HCEC 1CT (cell line): ENCODE results near the gene NUP85.
"Not testable (repeated sequence)": the region's sequence is repeated elsewhere in the genome, so short reads cannot be mapped to it uniquely, and the experiment has no call there.

Experiments used
- DNase-seq: peaks from one replicate; pipeline ENCODE4 v3.0.0-alpha.2; 2017

The NUP85 gene

DNA sequence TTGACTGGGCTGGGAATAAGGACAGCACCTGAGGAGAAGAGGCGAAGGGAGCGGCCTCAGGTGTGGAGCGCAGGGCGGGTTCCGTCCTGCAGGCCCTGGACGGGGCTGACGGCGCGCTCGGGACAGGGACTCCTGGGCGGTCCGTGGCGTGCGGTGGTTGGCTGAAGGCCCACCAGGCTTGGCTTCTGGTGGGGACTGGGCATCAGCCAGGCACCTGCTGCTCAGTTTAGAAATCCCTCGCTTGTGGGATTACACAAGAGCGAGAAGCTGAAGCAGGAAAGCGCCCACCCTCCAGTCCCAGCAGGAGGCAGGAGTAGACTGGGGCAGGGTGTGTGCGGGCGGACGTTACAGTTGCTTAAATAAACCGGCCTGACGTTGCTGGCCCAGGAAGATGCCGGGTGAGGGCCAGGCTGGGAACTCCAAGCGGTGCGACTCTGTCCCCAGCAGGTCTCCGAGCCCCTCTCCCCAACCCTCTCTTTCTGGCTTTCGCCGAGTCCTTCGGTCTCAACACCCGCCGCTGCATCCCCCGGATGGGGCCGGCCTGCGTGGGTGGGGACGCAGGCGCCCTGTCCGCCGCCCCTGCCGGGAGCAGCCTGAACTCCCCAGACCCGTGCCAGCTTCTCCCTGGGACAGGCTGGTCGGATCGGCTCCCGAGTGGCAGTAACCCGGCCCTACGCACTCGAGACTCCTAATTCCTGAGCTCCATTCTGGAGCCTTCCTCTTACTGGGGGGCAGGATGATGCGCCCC, 64.9 kb downstream of the NUP85 start:
- DNase-seq: peak; percentile 70

DNA sequence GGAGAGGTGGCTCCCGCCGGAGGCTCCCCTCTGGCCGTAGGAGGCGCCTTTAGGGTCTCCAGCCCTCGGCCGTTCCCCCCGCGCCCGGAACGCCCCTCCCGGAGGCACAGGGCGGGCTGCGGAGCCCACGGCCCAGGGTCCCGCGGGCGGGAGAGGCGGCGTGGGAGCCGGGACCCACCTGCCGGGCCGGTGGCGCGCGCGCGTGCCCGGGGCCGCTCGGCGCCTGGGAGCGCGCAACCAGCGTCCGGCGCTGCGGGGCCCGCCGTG, 65.4 kb downstream of the NUP85 start, which contains the start of gene MIF4GD:
MIF4GD (minus strand) TSS at position 266 of the 267 bp plus-strand sequence. CDS start 1,036 bp downstream, outside the sequence.
- no peak for DNase-seq

DNA sequence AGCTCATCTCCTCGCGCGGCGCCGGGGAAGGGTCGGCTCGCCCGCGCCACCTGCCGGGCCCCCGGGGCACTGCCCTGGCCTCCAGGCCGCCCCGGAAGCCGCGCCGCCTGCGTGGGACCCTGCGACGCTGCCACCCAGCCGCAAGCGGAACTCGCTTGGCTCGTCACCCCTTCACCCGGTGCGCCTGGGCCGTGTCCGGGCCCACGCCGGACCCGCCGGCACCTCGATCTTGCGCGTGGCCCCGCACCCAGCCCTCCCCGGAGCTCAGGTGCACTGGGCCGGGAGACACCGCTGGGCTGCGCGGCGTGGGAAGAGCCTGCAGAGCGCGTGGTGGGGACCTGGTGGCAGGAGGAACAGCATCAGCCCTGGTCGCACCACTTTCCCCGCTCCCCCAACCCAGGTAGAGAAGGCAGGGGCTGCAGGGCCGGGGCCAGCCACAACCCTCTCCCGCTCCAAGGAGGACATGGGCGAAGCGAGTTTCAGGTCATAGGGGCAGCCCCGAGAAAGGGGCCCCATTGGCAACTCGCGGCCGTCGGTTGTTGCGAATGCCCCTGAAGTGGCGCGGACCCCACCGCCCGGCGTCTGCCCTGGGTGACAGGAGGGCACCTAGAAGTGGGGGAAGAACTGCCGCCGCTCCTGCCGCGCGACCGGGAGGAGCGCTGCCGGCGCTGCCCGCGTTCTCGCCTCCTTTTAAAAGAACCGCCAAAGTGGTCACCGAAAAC, 65.9 kb downstream of the NUP85 start:
- peak; percentile 72 for DNase-seq

DNA sequence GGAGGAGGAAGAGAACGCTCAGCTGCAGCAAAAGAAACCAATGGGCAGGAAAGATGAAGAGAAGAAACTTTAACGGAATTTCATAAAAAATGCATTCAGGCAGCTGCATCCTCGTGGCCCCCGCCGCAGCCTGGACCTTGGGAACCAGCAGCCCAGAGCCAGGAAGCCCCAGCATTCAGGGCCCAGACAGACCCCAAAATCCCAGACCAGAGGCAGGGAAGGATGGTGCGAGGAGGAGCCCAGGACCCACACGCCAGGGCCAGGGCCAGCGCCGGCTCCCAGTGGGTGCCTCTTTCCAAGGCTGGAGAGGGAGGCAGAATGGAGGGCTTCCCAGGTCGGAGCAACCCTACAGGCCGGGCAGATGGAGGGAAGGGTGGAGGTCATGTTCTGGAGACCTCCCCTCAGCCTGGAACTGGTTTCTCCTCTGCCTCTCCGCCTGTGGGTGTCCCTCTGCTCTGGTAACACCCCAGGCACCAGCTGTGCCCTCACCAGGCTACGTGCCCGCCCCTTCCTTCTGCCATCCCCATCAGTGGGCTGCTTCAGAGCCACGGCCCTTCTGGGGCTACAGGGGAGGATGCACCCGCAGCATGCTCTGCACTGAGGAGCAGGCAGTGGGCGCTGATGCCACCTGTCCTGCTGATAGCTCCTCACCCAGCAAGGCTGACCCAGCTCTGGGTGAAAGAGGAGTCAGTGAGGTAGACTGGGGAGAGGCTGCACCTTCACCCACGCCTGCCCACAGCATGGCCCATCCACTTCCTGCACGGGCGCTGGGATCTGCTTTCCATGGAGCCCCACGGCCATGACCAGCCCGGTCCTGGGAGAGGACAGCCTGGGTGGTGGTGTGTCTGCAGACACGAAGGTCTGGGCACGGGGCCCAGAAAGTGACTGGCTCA, 66.7 kb downstream of the NUP85 start:
- no peak for DNase-seq

DNA sequence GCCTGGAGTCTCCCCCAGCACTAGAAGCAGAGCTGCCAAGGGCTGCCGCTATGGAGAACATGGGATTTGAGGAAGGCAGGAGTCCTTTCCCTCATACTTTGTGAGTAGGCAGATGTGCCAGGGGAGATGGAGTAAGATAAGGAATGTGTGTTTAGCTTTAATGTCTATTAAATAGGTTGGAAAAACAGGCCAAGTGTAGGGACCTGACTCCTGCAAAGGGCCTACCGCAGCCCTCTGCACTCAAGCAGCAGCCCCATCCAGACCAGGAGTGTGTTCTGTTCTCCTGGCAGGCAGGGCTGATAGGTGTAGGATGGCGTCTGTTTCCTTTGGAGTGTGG, 67.3 kb downstream of the NUP85 start:
- DNase-seq: no peak

DNA sequence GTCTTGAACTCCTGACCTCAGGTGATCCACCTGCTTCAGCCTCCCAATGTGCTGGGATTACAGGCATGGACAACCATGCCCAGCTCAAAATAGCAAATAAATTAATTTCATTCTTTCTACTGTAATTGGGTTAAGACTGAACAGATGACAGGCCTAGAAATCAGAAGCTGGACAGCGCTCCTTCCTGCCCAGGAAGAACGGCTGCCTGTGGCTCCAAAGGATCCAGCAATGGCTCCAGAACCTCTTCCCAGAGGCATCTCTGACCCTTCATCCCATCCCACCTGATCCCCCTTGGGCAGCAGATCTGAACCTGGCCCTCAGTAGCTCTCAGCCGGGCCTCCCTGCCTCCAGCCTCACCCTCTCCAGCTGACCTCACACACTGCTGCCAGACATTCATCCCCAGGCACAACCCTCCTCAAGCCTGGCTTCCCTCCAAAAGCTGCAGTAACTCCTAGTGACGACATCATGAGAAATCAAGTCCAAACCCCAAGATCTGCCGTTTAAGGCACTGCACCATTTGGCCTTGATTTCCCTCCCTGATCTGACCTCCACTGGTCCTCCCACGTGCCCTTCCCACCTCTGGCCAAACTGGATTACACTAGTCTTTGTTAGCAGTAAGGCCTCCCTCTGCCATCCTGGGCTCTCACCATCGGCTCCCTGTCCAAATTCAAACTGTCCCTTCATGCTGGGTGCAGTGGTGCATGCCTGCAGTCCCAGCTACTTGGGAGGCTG, 68.7 kb downstream of the NUP85 start:
- DNase-seq: peak; percentile 88

DNA sequence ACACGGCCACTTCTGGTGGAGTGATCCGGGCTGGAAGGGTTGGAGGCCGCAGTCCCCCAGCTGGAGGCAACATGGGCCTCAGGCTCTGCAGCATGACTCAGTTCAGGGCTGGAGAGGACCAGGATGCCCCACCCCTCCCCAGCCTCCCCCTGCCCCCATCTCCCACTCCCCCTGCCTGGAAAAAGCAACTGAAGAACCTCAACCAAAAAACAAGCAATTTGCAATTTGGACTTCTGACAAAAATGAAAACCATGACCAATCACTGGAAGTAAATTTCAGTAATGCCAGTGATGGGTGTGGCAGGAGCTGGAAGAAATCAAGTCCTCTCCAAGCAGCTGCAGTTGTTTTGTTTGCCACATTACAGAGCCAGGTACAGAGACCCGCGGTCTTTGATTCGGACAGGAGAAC, 72.2 kb downstream of the NUP85 start:
- no peak for DNase-seq

DNA sequence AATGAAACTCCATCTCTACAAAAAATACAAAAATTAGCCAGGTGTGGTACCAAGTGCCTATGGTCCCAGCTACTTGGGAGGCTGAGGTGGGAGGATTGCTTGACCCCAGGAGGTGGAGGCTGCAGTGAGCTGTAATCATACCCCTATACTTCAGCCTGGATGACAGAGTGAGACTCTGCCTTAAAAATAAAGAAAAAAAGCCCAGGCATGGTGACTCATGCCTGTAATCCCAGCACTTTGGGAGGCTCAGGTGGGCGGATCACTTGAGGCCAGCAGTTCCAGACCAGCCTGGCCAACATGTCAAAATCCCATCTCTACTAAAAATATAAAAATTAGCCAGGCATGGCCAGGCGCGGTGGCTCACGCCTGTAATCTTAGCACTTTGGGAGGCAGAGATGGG, 74.7 kb downstream of the NUP85 start:
- DNase-seq: not testable (repeated sequence)

DNA sequence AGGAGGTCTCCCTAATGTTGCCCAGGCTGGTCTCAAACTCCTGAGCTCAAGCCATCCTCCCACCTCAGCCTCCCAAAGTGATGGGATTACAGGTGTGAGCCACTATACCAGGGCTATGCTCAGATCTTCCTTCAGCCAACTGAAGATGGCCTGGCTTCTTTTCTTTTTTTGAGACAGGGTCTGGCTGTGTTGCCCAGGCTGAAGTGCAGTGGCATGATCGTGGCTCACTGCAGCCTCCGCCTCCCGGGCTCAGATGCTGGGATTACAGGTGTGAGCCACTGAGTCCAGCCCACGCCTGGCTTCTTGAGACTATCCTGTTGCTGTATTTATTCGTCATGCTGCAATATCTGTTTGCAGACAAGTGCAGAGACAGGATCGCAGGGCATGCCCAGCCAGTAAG, 79.6 kb downstream of the NUP85 start:
- DNase-seq: no peak
